PC-3 (cell line): ENCODE results near the gene ST6GALNAC3. TPM values are rescaled to one million over a fixed set of nuclear protein-coding genes. Genes with fewer than 3 reads are reported as not detected.

ENCODE experiments used
- ATAC-seq: fragments of 200-7000 bp; cut with Tn5 transposase; 2 replicates; pipeline ENCODE4 v1.9.1; 2020; ENCODE audit warnings: mild to moderate bottlenecking, moderate library complexity
- BruUV-seq: library from RNA; stranded (reverse); fragments of 400-500 nt; replicated peaks from 2 replicates; lab custom pipeline; 2021; lab: Mats Ljungman, UMichigan
- CTCF ChIA-PET: fragments of 300-600 bp; sonication (Branson Sonifier 250); formaldehyde crosslinking; loops from one replicate; lab custom pipeline; 2022; ENCODE audit warnings: antibody characterized with exemption; lab: Charles Lee
- POLR2A ChIA-PET: fragments of 300-600 bp; sonication (Branson Sonifier 250); formaldehyde crosslinking; loops from one replicate; lab custom pipeline; 2022; ENCODE audit warnings: antibody characterized with exemption; ENCODE audit not compliant: unreplicated experiment; lab: Charles Lee
- DNase-seq: peaks from one replicate; pipeline ENCODE4 v3.0.0-alpha.2; 2015
- H2AFZ ChIP-seq: fragments of 300-600 bp; sonication (generic); 2 replicates; pipeline ENCODE4 v1.6.0; 2016; ENCODE audit warnings: antibody characterized with exemption, low read length
- H3F3A ChIP-seq: fragments of 300-600 bp; sonication (generic); one replicate; pipeline ENCODE4 v1.6.0; 2017; ENCODE audit warnings: antibody characterized with exemption, low read length, control low read depth, mild to moderate bottlenecking; ENCODE audit not compliant: unreplicated experiment
- H3K27ac ChIP-seq: fragments of 300-600 bp; sonication (generic); 2 replicates; pipeline ENCODE4 v1.5.1; 2016; ENCODE audit warnings: mild to moderate bottlenecking, low read length
- H3K27me3 ChIP-seq: fragments of 300-600 bp; sonication (generic); 2 replicates; pipeline ENCODE4 v1.6.1; 2016; ENCODE audit warnings: low read length, mixed read lengths
- H3K36me3 ChIP-seq: fragments of 300-600 bp; sonication (generic); 2 replicates; pipeline ENCODE4 v1.6.1; 2016; ENCODE audit warnings: low read depth, mixed run types, low read length, mixed read lengths
- H3K4me1 ChIP-seq: fragments of 300-600 bp; sonication (generic); 2 replicates; pipeline ENCODE4 v1.5.1; 2016; ENCODE audit warnings: low read length; ENCODE audit not compliant: insufficient read depth
- H3K4me2 ChIP-seq: fragments of 300-600 bp; sonication (generic); 2 replicates; pipeline ENCODE4 v1.6.0; 2016; ENCODE audit warnings: low read length
- H3K4me3 ChIP-seq: fragments of 300-600 bp; sonication (generic); 2 replicates; pipeline ENCODE4 v1.5.1; 2016; ENCODE audit warnings: mild to moderate bottlenecking, low read length, mixed read lengths
- H3K79me2 ChIP-seq: fragments of 300-600 bp; sonication (generic); 2 replicates; pipeline ENCODE4 v1.6.1; 2017; ENCODE audit warnings: low read length, mixed read lengths
- H3K9ac ChIP-seq: fragments of 300-600 bp; sonication (generic); 2 replicates; pipeline ENCODE4 v1.6.0; 2016; ENCODE audit warnings: mild to moderate bottlenecking, low read length
- H3K9me2 ChIP-seq: fragments of 300-600 bp; sonication (generic); replicated peaks from 2 replicates; pipeline ENCODE4 v1.6.1; 2016; ENCODE audit warnings: mixed run types, low read length, mixed read lengths
- H3K9me3 ChIP-seq: fragments of 300-600 bp; sonication (generic); 2 replicates; pipeline ENCODE4 v1.6.1; 2016; ENCODE audit warnings: low read length, mixed read lengths
- H4K20me1 ChIP-seq: fragments of 300-600 bp; sonication (generic); 2 replicates; pipeline ENCODE4 v1.6.1; 2016; ENCODE audit warnings: low read length, mixed read lengths
- CTCF ChIP-seq: fragments of 300-600 bp; sonication (generic); conservative IDR thresholded peaks from 2 replicates; pipeline ENCODE4 v1.5.1; 2017; ENCODE audit warnings: antibody characterized with exemption, low read depth, mild to moderate bottlenecking, low read length
- EZH2 ChIP-seq: fragments of 300-600 bp; sonication (generic); IDR thresholded peaks from one replicate; pipeline ENCODE4 v1.6.1; 2017; ENCODE audit warnings: antibody characterized with exemption, mild to moderate bottlenecking, low read length; ENCODE audit not compliant: unreplicated experiment
- EZH2phosphoT487 ChIP-seq: fragments of 300-600 bp; sonication (generic); IDR thresholded peaks from 2 replicates; pipeline ENCODE4 v1.6.1; 2018; ENCODE audit warnings: mild to moderate bottlenecking, antibody characterized with exemption, low read length, borderline replicate concordance
- intact Hi-C: fragments of 100-400 bp; cut with micrococcal nuclease; formaldehyde crosslinking; loops from 2 replicates; pipeline ENCODE4 v1.9.0; 2023
- total RNA-seq: library from RNA; depleted of rRNA; stranded (reverse); fragments of >200 nt; gene quantifications from 2 replicates; pipeline ENCODE4 v1.2.3, GENCODE V29; 2014

ST6GALNAC3 gene
- total RNA-seq, 1 experiment from 2014 or later: not detected

GRCh38 chr1:76577525-76578185 lies 503.1 kb downstream of the ST6GALNAC3 start:
- BruUV-seq: no TSS peak

GRCh38 chr1:76580206-76580605 lies 505.7 kb downstream of the ST6GALNAC3 start:
- no peak overlapping the region for H3K4me2 ChIP-seq
- no peak overlapping the region for H3K9ac ChIP-seq
- ATAC-seq: no peak
- intact Hi-C loops: no loop called here
- no peaks in the 10 kb centered on the region for H3K4me1 ChIP-seq
- no peak overlapping the region for H3K27ac ChIP-seq
- H4K20me1 ChIP-seq: no peaks in the 10 kb centered on the region
- no peak for DNase-seq
- TF ChIP-seq CTCF (no peak), EZH2phosphoT487 (no peak), EZH2 (no peak)
- H3K36me3 ChIP-seq: no peaks in the 10 kb centered on the region
- H3K9me3 ChIP-seq: no peaks in the 10 kb centered on the region
- H2AFZ ChIP-seq: no peak overlapping the region
- H3K27me3 ChIP-seq: no peaks in the 10 kb centered on the region
- H3K79me2 ChIP-seq: no peaks in the 10 kb centered on the region
- BruUV-seq: no TSS peak
- no peak overlapping the region for H3K4me3 ChIP-seq
- no peaks in the 10 kb centered on the region for H3F3A ChIP-seq
- ChIA-PET POLR2A (no interaction called here), CTCF (no interaction called here)
- H3K9me2 ChIP-seq: no peaks in the 10 kb centered on the region

More at GRCh38 chr1:76577525-76578185, 503.1 kb downstream of the ST6GALNAC3 start:
- no peaks in the 10 kb centered on the region for H3K9me2 ChIP-seq
- DNase-seq: no peak
- H3K9ac ChIP-seq: no peak overlapping the region
- ChIA-PET CTCF (no interaction called here), POLR2A (no interaction called here)
- H3K9me3 ChIP-seq: no peaks in the 10 kb centered on the region
- H4K20me1 ChIP-seq: no peaks in the 10 kb centered on the region
- H3K27me3 ChIP-seq: no peaks in the 10 kb centered on the region
- intact Hi-C loops: no loop called here
- no peaks in the 10 kb centered on the region for H3K36me3 ChIP-seq
- no peak overlapping the region for H3K4me2 ChIP-seq
- H3F3A ChIP-seq: no peaks in the 10 kb centered on the region
- H3K4me3 ChIP-seq: no peak overlapping the region
- TF ChIP-seq CTCF (no peak), EZH2 (no peak), EZH2phosphoT487 (no peak)
- no peaks in the 10 kb centered on the region for H3K79me2 ChIP-seq
- no peak overlapping the region for H3K27ac ChIP-seq
- H3K4me1 ChIP-seq: no peaks in the 10 kb centered on the region
- no peak overlapping the region for H2AFZ ChIP-seq
- no peak for ATAC-seq

GRCh38 chr1:76581712-76582111 lies 507.2 kb downstream of the ST6GALNAC3 start:
- BruUV-seq: no TSS peak
- intact Hi-C loops: no loop called here
- H3K27ac ChIP-seq: no peak overlapping the region
- TF ChIP-seq CTCF (no peak), EZH2phosphoT487 (no peak), EZH2 (no peak)
- H2AFZ ChIP-seq: no peak overlapping the region
- H3K79me2 ChIP-seq: no peaks in the 10 kb centered on the region
- H3K9ac ChIP-seq: no peak overlapping the region
- H3K4me2 ChIP-seq: no peak overlapping the region
- ChIA-PET POLR2A (no interaction called here), CTCF (no interaction called here)
- no peaks in the 10 kb centered on the region for H3K9me3 ChIP-seq
- no peak overlapping the region for H3K4me3 ChIP-seq
- H3K36me3 ChIP-seq: no peaks in the 10 kb centered on the region
- no peaks in the 10 kb centered on the region for H3K9me2 ChIP-seq
- H4K20me1 ChIP-seq: no peaks in the 10 kb centered on the region
- peaks cover 6% of the 10 kb centered on the region; the same call in 1 of the 2 replicates for H3K27me3 ChIP-seq
- DNase-seq: no peak
- no peaks in the 10 kb centered on the region for H3K4me1 ChIP-seq
- H3F3A ChIP-seq: no peaks in the 10 kb centered on the region
- no peak for ATAC-seq
